H9 (cell line): ENCODE measurements around the gene RIT2. TPM values are rescaled to one million over a fixed set of nuclear protein-coding genes. Genes with fewer than 3 reads are reported as not detected.

Experiments used
- DNase-seq: peaks from one replicate; pipeline ENCODE4 v3.0.0-alpha.2; 2017
- H2AFZ ChIP-seq: one replicate; pipeline ENCODE4 v1.6.1; 2013; ENCODE audit warnings: mild to moderate bottlenecking, low read length, control low read depth, moderate library complexity
- H2AK5ac ChIP-seq: 2 replicates; pipeline ENCODE4 v1.6.1; 2013; ENCODE audit warnings: low read length, control low read depth, mixed read lengths; ENCODE audit not compliant: insufficient read length
- H2BK120ac ChIP-seq: one replicate; pipeline ENCODE4 v1.6.1; 2013; ENCODE audit warnings: low read depth, mild to moderate bottlenecking, low read length, control low read depth, inconsistent platforms; ENCODE audit not compliant: poor library complexity, severe bottlenecking
- H2BK12ac ChIP-seq: 2 replicates; pipeline ENCODE4 v1.6.1; 2013; ENCODE audit warnings: low read length, control low read depth, mixed read lengths, low read depth; ENCODE audit not compliant: insufficient read length
- H2BK15ac ChIP-seq: 2 replicates; pipeline ENCODE4 v1.6.1; 2013; ENCODE audit warnings: low read depth, low read length, control low read depth
- H2BK20ac ChIP-seq: one replicate; pipeline ENCODE4 v1.6.1; 2013; ENCODE audit warnings: low read depth, mild to moderate bottlenecking, low read length, control low read depth, inconsistent platforms; ENCODE audit not compliant: poor library complexity, severe bottlenecking
- H2BK5ac ChIP-seq: 2 replicates; pipeline ENCODE4 v1.6.1; 2013; ENCODE audit warnings: low read length, control low read depth, mixed read lengths; ENCODE audit not compliant: insufficient read length
- H3K14ac ChIP-seq: 2 replicates; pipeline ENCODE4 v1.6.1; 2013; ENCODE audit warnings: low read length, control low read depth; ENCODE audit not compliant: insufficient read depth
- H3K18ac ChIP-seq: 2 replicates; pipeline ENCODE4 v1.6.1; 2013; ENCODE audit warnings: low read depth, mild to moderate bottlenecking, mixed read lengths, low read length, control low read depth; ENCODE audit not compliant: insufficient read length
- H3K23ac ChIP-seq: 2 replicates; pipeline ENCODE4 v1.6.1; 2013; ENCODE audit warnings: low read length, control low read depth, mixed read lengths, low read depth; ENCODE audit not compliant: insufficient read length
- H3K23me2 ChIP-seq: 2 replicates; pipeline ENCODE4 v1.6.1; 2013; ENCODE audit warnings: low read depth, mild to moderate bottlenecking, mixed read lengths, low read length, control low read depth; ENCODE audit not compliant: insufficient read length, poor library complexity, severe bottlenecking
- H3K27ac ChIP-seq: 2 replicates; pipeline ENCODE4 v1.5.1; 2013; ENCODE audit warnings: low read length, control low read depth, mixed read lengths, low read depth; ENCODE audit not compliant: insufficient read length
- H3K27me3 ChIP-seq: 2 replicates; pipeline ENCODE4 v1.6.1; 2013; ENCODE audit warnings: low read length, control low read depth, inconsistent platforms; ENCODE audit not compliant: insufficient read depth
- H3K4ac ChIP-seq: 2 replicates; pipeline ENCODE4 v1.6.1; 2013; ENCODE audit warnings: low read depth, mild to moderate bottlenecking, control low read depth, inconsistent platforms, low read length, moderate library complexity
- H3K4me1 ChIP-seq: 2 replicates; pipeline ENCODE4 v1.6.1; 2013; ENCODE audit warnings: low read length, control low read depth, inconsistent platforms; ENCODE audit not compliant: insufficient read depth
- H3K4me2 ChIP-seq: 2 replicates; pipeline ENCODE4 v1.6.1; 2013; ENCODE audit warnings: low read length, control low read depth, mixed read lengths; ENCODE audit not compliant: insufficient read length, insufficient read depth
- H3K56ac ChIP-seq: 2 replicates; pipeline ENCODE4 v1.6.1; 2013; ENCODE audit warnings: low read depth, mild to moderate bottlenecking, mixed read lengths, low read length, control low read depth; ENCODE audit not compliant: insufficient read length
- H3K79me1 ChIP-seq: 2 replicates; pipeline ENCODE4 v1.6.1; 2013; ENCODE audit warnings: low read depth, mild to moderate bottlenecking, moderate library complexity, low read length, control low read depth, inconsistent platforms; ENCODE audit not compliant: insufficient read depth, poor library complexity, severe bottlenecking
- H3K79me2 ChIP-seq: 2 replicates; pipeline ENCODE4 v1.6.1; 2013; ENCODE audit warnings: low read length, control low read depth, inconsistent platforms; ENCODE audit not compliant: insufficient read depth
- H3K9ac ChIP-seq: 2 replicates; pipeline ENCODE4 v1.6.1; 2013; ENCODE audit warnings: low read length, control low read depth, mixed read lengths; ENCODE audit not compliant: insufficient read length; ENCODE audit errors: extremely low read depth
- H3K9me3 ChIP-seq: one replicate; pipeline ENCODE4 v1.6.1; 2013; ENCODE audit warnings: low read depth, low read length, inconsistent platforms; ENCODE audit not compliant: control insufficient read depth
- H3T11ph ChIP-seq: one replicate; pipeline ENCODE4 v1.6.1; 2013; ENCODE audit warnings: mild to moderate bottlenecking, low read length, control low read depth, inconsistent platforms
- H4K20me1 ChIP-seq: one replicate; pipeline ENCODE4 v1.6.1; 2013; ENCODE audit not compliant: control insufficient read depth, insufficient read length, insufficient read depth
- H4K5ac ChIP-seq: 2 replicates; pipeline ENCODE4 v1.6.1; 2013; ENCODE audit warnings: low read depth, mild to moderate bottlenecking, mixed read lengths, low read length, control low read depth; ENCODE audit not compliant: insufficient read length
- H4K8ac ChIP-seq: replicated peaks from 2 replicates; pipeline ENCODE4 v1.6.1; 2013; ENCODE audit warnings: low read length, control low read depth, mixed read lengths, low read depth; ENCODE audit not compliant: insufficient read length
- H4K91ac ChIP-seq: 2 replicates; pipeline ENCODE4 v1.6.1; 2013; ENCODE audit warnings: low read depth, mild to moderate bottlenecking, moderate library complexity, mixed read lengths, low read length, control low read depth; ENCODE audit not compliant: insufficient read length
- H3K27ac Mint-ChIP-seq, 3 experiments: 2 replicates in 2 of 3; 3 replicates in 1 of 3; pipeline ENCODE4 v1.8.0; 2020 to 2021; ENCODE audit warnings: mixed read lengths in 3 of 3, mild to moderate bottlenecking in 1 of 3, moderate library complexity in 1 of 3
- H3K27me3 Mint-ChIP-seq: 2 replicates; pipeline ENCODE4 v1.8.0; 2021; ENCODE audit warnings: low read depth, mild to moderate bottlenecking, moderate library complexity, mixed read lengths
- H3K36me3 Mint-ChIP-seq, 3 experiments: 2 replicates in 2 of 3; 3 replicates in 1 of 3; pipeline ENCODE4 v1.8.0; 2020 to 2021; ENCODE audit warnings: low read depth in 3 of 3, mixed read lengths in 3 of 3; ENCODE audit not compliant: insufficient read depth in 1 of 3
- H3K4me1 Mint-ChIP-seq, 2 experiments: 2 replicates each; pipeline ENCODE4 v1.8.0; 2020; ENCODE audit warnings: mixed read lengths in 2 of 2
- H3K4me3 Mint-ChIP-seq, 2 experiments: 2 replicates in 1 of 2; 3 replicates in 1 of 2; pipeline ENCODE4 v1.8.0; 2020 to 2021; ENCODE audit warnings: mild to moderate bottlenecking in 2 of 2, mixed read lengths in 2 of 2, moderate library complexity in 1 of 2
- H3K9me3 Mint-ChIP-seq, 2 experiments: 2 replicates in 1 of 2; 3 replicates in 1 of 2; pipeline ENCODE4 v1.8.0; 2020; ENCODE audit warnings: mild to moderate bottlenecking in 2 of 2, mixed read lengths in 2 of 2, moderate library complexity in 1 of 2
- CTCF ChIP-seq: fragments of 200-600 bp; sonication (generic); conservative IDR thresholded peaks from 3 replicates; pipeline ENCODE4 v1.8.0; 2021; ENCODE audit warnings: antibody characterized with exemption, mild to moderate bottlenecking
- WGBS: extraction: QIAGEN DNeasy Blood & Tissue Kit; methylation state at CpG from one replicate; pipeline ENCODE4 v1.1.7; 2013; ENCODE audit warnings: missing lambda C conversion rate, low lambda C conversion rate, mixed read lengths; ENCODE audit not compliant: insufficient read length; ENCODE audit errors: extremely low coverage; 5-methylcytosine and 5-hydroxymethylcytosine counted together
- total RNA-seq: library from RNA; stranded (reverse); gene quantifications from 2 replicates; pipeline ENCODE4 v1.2.1, GENCODE V29; 2021

RIT2 gene
- total RNA-seq, 1 experiment from 2014 or later, result 1.2 TPM

- no peak overlapping the region for H2AFZ ChIP-seq
- no peak overlapping the region for H2BK5ac ChIP-seq
- H2BK15ac ChIP-seq, result no peak overlapping the region
These were observed 200.2 kb downstream of the RIT2 start for GRCh38 chr18:42915299-42915698.

More at GRCh38 chr18:42915299-42915698, 200.2 kb downstream of the RIT2 start:
- no peak for DNase-seq
- Histone ChIP-seq H3K79me1 (no peaks in the 10 kb centered on the region), H3K9me3 (no peaks in the 10 kb centered on the region), H3K14ac (no peak overlapping the region), H3K27me3 (no peaks in the 10 kb centered on the region), H4K20me1 (no peaks in the 10 kb centered on the region), H3K56ac (no peak overlapping the region), H3K79me2 (no peaks in the 10 kb centered on the region), H2BK120ac (no peak overlapping the region), H3K4ac (no peak overlapping the region), H3K27ac (no peak overlapping the region), H4K8ac (no peak overlapping the region), H2BK12ac (no peak overlapping the region), H2AK5ac (no peak overlapping the region), H3K18ac (no peak overlapping the region), H3K4me2 (no peak overlapping the region), H3K4me1 (no peaks in the 10 kb centered on the region), H4K91ac (no peak overlapping the region), H3T11ph (no peak overlapping the region), H2BK20ac (no peak overlapping the region), H3K9ac (no peak overlapping the region), H4K5ac (no peak overlapping the region), H3K23ac (no peak overlapping the region), H3K23me2 (no peaks in the 10 kb centered on the region)
- no peak for TF ChIP-seq CTCF
- no CpG with 5 or more reads among the region's 2 CpGs for WGBS
- Mint-ChIP-seq H3K36me3 (no peaks in the 10 kb centered on the region), H3K9me3 (no peaks in the 10 kb centered on the region), H3K27me3 (no peaks in the 10 kb centered on the region), H3K4me3 (no peak overlapping the region), H3K4me1 (peaks cover 4% of the 10 kb centered on the region in 2 experiments), H3K27ac (no peak overlapping the region; a peak in 1 of 7 replicates)
